Upper lobe of left lung (tissue), 4 donors: ENCODE results near the gene ERO1A.

Experiments
- EP300 ChIP-seq, 4 donors: sonication (generic); formaldehyde crosslinking; IDR thresholded peaks; one replicate each; pipeline ENCODE4 v1.5.1; 2017; ENCODE audit warnings: antibody characterized with exemption in 4 of 4, control low read depth in 2 of 4
- POLR2A ChIP-seq, 4 donors: fragments of 450-650 bp; IDR thresholded peaks; one replicate each; pipeline ENCODE4 v1.5.1; 2016 to 2017; ENCODE audit warnings: antibody characterized with exemption in 4 of 4, mild to moderate bottlenecking in 2 of 4
- POLR2AphosphoS5 ChIP-seq, 2 donors: sonication (generic); formaldehyde crosslinking; IDR thresholded peaks; one replicate each; pipeline ENCODE4 v1.5.1; 2017; ENCODE audit warnings: antibody characterized with exemption in 2 of 2
- TF ChIP-seq, protein P1 (sequence below), 6 experiments: fragments of 450-650 bp in 4 of 6; fragments of 200-600 bp in 2 of 6; sonication (generic) in 2 of 6; IDR thresholded peaks; one replicate each; pipeline ENCODE4 v1.5.1; 2016 to 2019; ENCODE audit warnings: antibody characterized with exemption in 6 of 6

DNA sequence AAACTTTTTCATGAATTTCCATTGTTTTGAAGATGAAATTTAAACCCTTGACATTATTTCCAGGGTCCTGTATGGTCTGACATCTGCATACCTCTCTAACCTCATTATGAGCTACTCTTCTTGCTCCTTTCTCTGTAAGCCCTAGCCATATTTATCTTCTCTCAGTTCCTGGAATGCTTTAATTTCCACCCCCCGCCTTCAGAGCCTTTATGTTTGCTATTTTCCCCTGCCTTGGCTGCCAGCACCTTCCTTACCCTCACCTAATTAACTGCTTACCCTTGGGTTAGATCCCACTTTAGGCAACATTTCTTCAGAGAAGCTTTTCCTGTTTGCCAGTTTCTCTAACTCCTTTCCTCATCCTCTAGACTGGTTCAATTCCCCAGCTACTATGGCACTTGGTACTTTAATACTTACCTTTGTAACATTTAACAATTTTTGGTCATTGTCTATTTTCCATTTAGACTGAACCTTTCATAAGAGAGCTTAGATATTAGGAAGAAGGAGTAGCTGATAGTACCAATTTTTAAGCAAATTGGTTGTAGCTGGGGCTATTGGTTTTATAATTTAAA lies 40.6 kb upstream of the ERO1A start:
- TF ChIP-seq, protein P1, sequence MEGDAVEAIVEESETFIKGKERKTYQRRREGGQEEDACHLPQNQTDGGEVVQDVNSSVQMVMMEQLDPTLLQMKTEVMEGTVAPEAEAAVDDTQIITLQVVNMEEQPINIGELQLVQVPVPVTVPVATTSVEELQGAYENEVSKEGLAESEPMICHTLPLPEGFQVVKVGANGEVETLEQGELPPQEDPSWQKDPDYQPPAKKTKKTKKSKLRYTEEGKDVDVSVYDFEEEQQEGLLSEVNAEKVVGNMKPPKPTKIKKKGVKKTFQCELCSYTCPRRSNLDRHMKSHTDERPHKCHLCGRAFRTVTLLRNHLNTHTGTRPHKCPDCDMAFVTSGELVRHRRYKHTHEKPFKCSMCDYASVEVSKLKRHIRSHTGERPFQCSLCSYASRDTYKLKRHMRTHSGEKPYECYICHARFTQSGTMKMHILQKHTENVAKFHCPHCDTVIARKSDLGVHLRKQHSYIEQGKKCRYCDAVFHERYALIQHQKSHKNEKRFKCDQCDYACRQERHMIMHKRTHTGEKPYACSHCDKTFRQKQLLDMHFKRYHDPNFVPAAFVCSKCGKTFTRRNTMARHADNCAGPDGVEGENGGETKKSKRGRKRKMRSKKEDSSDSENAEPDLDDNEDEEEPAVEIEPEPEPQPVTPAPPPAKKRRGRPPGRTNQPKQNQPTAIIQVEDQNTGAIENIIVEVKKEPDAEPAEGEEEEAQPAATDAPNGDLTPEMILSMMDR (IDR thresholded peaks at IDR 0.05): no peak
- TF ChIP-seq POLR2AphosphoS5 (IDR thresholded peaks at IDR 0.05): no peak
- no peak for TF ChIP-seq POLR2A (IDR thresholded peaks at IDR 0.05)
- TF ChIP-seq EP300 (IDR thresholded peaks at IDR 0.05): no peak
